Measurements from ENCODE around the gene VAV2.
"Not testable (repeated sequence)": the region's sequence is repeated elsewhere in the genome, so short reads cannot be mapped to it uniquely, and the experiment has no call there.

The VAV2 gene

GRCh38 chr9:133767008-133767407, 225.1 kb downstream of the VAV2 start:
- 100% methylated on average over 1 of the region's 1 CpG for WGBS
- Histone ChIP-seq H3K4me3 (ENCODE audit: low read length) (no peak overlapping the region), H3K27ac (ENCODE audit: low read depth, low read length) (no peak overlapping the region), H3K4me1 (ENCODE audit: insufficient read depth, low read length) (no peaks in the 10 kb centered on the region), H3K9ac (ENCODE audit: low read depth, low read length) (no peak overlapping the region), H3K36me3 (ENCODE audit: insufficient read depth, low read length) (peaks cover 30% of the 10 kb centered on the region), H3K27me3 (ENCODE audit: insufficient read depth, low read length) (no peaks in the 10 kb centered on the region), H3K9me3 (ENCODE audit: insufficient read depth, low read depth, low read length) (peaks cover 10% of the 10 kb centered on the region; the same call in 1 of the 2 replicates)

GRCh38 chr9:133766234-133766633, 225.9 kb downstream of the VAV2 start:
- WGBS, result 100% methylated on average over 1 of the region's 3 CpGs
- H3K9ac ChIP-seq (ENCODE audit: low read depth, low read length), result not testable (repeated sequence)
- H3K36me3 ChIP-seq (ENCODE audit: insufficient read depth, low read length), result peaks cover 30% of the 10 kb centered on the region

GRCh38 chr9:133763272-133764183, 228.6 kb downstream of the VAV2 start:
- peaks cover 27% of the 10 kb centered on the region for H3K36me3 ChIP-seq (ENCODE audit: insufficient read depth, low read length)
- H3K9me3 ChIP-seq (ENCODE audit: insufficient read depth, low read depth, low read length), result peaks cover 10% of the 10 kb centered on the region; the same call in 1 of the 2 replicates
- no peak overlapping the region for H3K9ac ChIP-seq (ENCODE audit: low read depth, low read length)
- no peak overlapping the region for H3K27ac ChIP-seq (ENCODE audit: low read depth, low read length)
- no peaks in the 10 kb centered on the region for H3K27me3 ChIP-seq (ENCODE audit: insufficient read depth, low read length)
- WGBS, result 94% methylated on average over 26 of the region's 26 CpGs
- H3K4me3 ChIP-seq (ENCODE audit: low read length), result no peak overlapping the region
- no peaks in the 10 kb centered on the region for H3K4me1 ChIP-seq (ENCODE audit: insufficient read depth, low read length)

More at GRCh38 chr9:133766234-133766633, 225.9 kb downstream of the VAV2 start:
- not testable (repeated sequence) for H3K9me3 ChIP-seq (ENCODE audit: insufficient read depth, low read depth, low read length); H3K27me3 ChIP-seq (ENCODE audit: insufficient read depth, low read length); H3K4me3 ChIP-seq (ENCODE audit: low read length); H3K4me1 ChIP-seq (ENCODE audit: insufficient read depth, low read length); H3K27ac ChIP-seq (ENCODE audit: low read depth, low read length)

- 94% methylated on average over 19 of the region's 19 CpGs for WGBS
- Histone ChIP-seq H3K4me3 (ENCODE audit: low read length) (no peak overlapping the region), H3K36me3 (ENCODE audit: insufficient read depth, low read length) (peaks cover 20% of the 10 kb centered on the region), H3K9ac (ENCODE audit: low read depth, low read length) (no peak overlapping the region), H3K9me3 (ENCODE audit: insufficient read depth, low read depth, low read length) (peaks cover 10% of the 10 kb centered on the region; the same call in 1 of the 2 replicates), H3K4me1 (ENCODE audit: insufficient read depth, low read length) (no peaks in the 10 kb centered on the region), H3K27ac (ENCODE audit: low read depth, low read length) (no peak overlapping the region), H3K27me3 (ENCODE audit: insufficient read depth, low read length) (no peaks in the 10 kb centered on the region)
Measured at GRCh38 chr9:133762488-133763271, 229.4 kb downstream of the VAV2 start.

- Histone ChIP-seq H3K27me3 (ENCODE audit: insufficient read depth, low read length) (no peaks in the 10 kb centered on the region), H3K4me3 (ENCODE audit: low read length) (no peak overlapping the region), H3K27ac (ENCODE audit: low read depth, low read length) (no peak overlapping the region), H3K4me1 (ENCODE audit: insufficient read depth, low read length) (no peaks in the 10 kb centered on the region), H3K9ac (ENCODE audit: low read depth, low read length) (no peak overlapping the region), H3K36me3 (ENCODE audit: insufficient read depth, low read length) (peaks cover 11% of the 10 kb centered on the region; the same call in 1 of the 2 replicates), H3K9me3 (ENCODE audit: insufficient read depth, low read depth, low read length) (peaks cover 1% of the 10 kb centered on the region; the same call in 1 of the 2 replicates)
- WGBS, result 91% methylated on average over 11 of the region's 11 CpGs
Measured at GRCh38 chr9:133761641-133762248, 230.4 kb downstream of the VAV2 start.

- H3K27ac ChIP-seq (ENCODE audit: low read depth, low read length), result no peak overlapping the region
- H3K9ac ChIP-seq (ENCODE audit: low read depth, low read length), result no peak overlapping the region
- H3K36me3 ChIP-seq (ENCODE audit: insufficient read depth, low read length), result peaks cover 10% of the 10 kb centered on the region; the same call in 1 of the 2 replicates
- H3K27me3 ChIP-seq (ENCODE audit: insufficient read depth, low read length), result no peaks in the 10 kb centered on the region
- H3K9me3 ChIP-seq (ENCODE audit: insufficient read depth, low read depth, low read length), result no peaks in the 10 kb centered on the region
- H3K4me1 ChIP-seq (ENCODE audit: insufficient read depth, low read length), result no peaks in the 10 kb centered on the region
- WGBS, result 88% methylated on average over 11 of the region's 11 CpGs
- no peak overlapping the region for H3K4me3 ChIP-seq (ENCODE audit: low read length)
Measured at GRCh38 chr9:133760713-133761290, 231.3 kb downstream of the VAV2 start.

- Histone ChIP-seq H3K9me3 (ENCODE audit: insufficient read depth, low read depth, low read length) (no peaks in the 10 kb centered on the region), H3K9ac (ENCODE audit: low read depth, low read length) (no peak overlapping the region), H3K4me1 (ENCODE audit: insufficient read depth, low read length) (no peaks in the 10 kb centered on the region), H3K4me3 (ENCODE audit: low read length) (no peak overlapping the region), H3K27me3 (ENCODE audit: insufficient read depth, low read length) (no peaks in the 10 kb centered on the region), H3K27ac (ENCODE audit: low read depth, low read length) (no peak overlapping the region), H3K36me3 (ENCODE audit: insufficient read depth, low read length) (peaks cover 6% of the 10 kb centered on the region; the same call in 1 of the 2 replicates)
- 93% methylated on average over 11 of the region's 11 CpGs for WGBS
Measured at GRCh38 chr9:133759946-133760345, 232.2 kb downstream of the VAV2 start.

- Histone ChIP-seq H3K4me1 (ENCODE audit: insufficient read depth, low read length) (no peaks in the 10 kb centered on the region), H3K27ac (ENCODE audit: low read depth, low read length) (no peak overlapping the region), H3K9me3 (ENCODE audit: insufficient read depth, low read depth, low read length) (no peaks in the 10 kb centered on the region), H3K4me3 (ENCODE audit: low read length) (no peak overlapping the region), H3K27me3 (ENCODE audit: insufficient read depth, low read length) (no peaks in the 10 kb centered on the region), H3K36me3 (ENCODE audit: insufficient read depth, low read length) (peaks cover 6% of the 10 kb centered on the region; the same call in 1 of the 2 replicates), H3K9ac (ENCODE audit: low read depth, low read length) (no peak overlapping the region)
- WGBS, result 82% methylated on average over 31 of the region's 32 CpGs
Measured at GRCh38 chr9:133759146-133759900, 232.8 kb downstream of the VAV2 start.

GRCh38 chr9:133758228-133758627, 233.9 kb downstream of the VAV2 start:
- Histone ChIP-seq H3K27me3 (ENCODE audit: insufficient read depth, low read length) (no peaks in the 10 kb centered on the region), H3K4me3 (ENCODE audit: low read length) (no peak overlapping the region), H3K9ac (ENCODE audit: low read depth, low read length) (no peak overlapping the region), H3K9me3 (ENCODE audit: insufficient read depth, low read depth, low read length) (peaks cover 3% of the 10 kb centered on the region), H3K4me1 (ENCODE audit: insufficient read depth, low read length) (no peaks in the 10 kb centered on the region), H3K36me3 (ENCODE audit: insufficient read depth, low read length) (no peaks in the 10 kb centered on the region; the same call in 1 of the 2 replicates), H3K27ac (ENCODE audit: low read depth, low read length) (no peak overlapping the region)
- 93% methylated on average over 7 of the region's 7 CpGs for whole genome bisulfite sequencing

GRCh38 chr9:133754688-133755227, 237.4 kb downstream of the VAV2 start:
- H3K27me3 ChIP-seq (ENCODE audit: insufficient read depth, low read length), result no peaks in the 10 kb centered on the region
- H3K4me1 ChIP-seq (ENCODE audit: insufficient read depth, low read length), result no peaks in the 10 kb centered on the region
- H3K9ac ChIP-seq (ENCODE audit: low read depth, low read length), result no peak overlapping the region
- no peaks in the 10 kb centered on the region for H3K36me3 ChIP-seq (ENCODE audit: insufficient read depth, low read length)
- peaks cover 3% of the 10 kb centered on the region for H3K9me3 ChIP-seq (ENCODE audit: insufficient read depth, low read depth, low read length)
- H3K27ac ChIP-seq (ENCODE audit: low read depth, low read length), result no peak overlapping the region
- no peak overlapping the region for H3K4me3 ChIP-seq (ENCODE audit: low read length)
- 92% methylated on average over 9 of the region's 9 CpGs for WGBS

Measured in HUES64 (cell line).